ENCODE data around the gene MAPKBP1. TPM values are rescaled to one million over a fixed set of nuclear protein-coding genes. Genes with fewer than 3 reads are reported as not detected.

The MAPKBP1 gene
- total and polyA plus RNA-seq, 2 of the 13 experiments (the other 11 are each of a cell fraction or from before 2014, with no cell fraction given): 3.0 to 7.3 TPM

DNA sequence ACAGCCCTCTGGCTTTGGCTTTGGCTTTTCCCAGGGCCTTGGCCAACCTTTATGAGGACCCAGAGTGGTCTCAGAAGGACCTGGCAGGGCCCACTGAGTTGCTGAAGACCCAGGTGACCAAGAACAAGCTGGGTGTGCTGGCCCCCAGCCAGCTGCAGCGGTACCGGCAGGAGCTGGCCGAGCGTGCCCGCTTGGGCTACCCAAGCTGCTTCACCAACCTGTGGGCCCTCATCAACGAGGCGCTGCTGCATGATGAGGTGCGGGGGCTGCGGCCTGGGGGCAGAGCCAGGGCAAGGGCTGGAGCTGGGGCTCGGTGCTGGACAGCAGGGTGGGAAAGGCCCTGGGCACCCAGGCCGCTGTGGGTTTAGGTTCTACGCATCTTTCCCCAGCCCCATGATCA, 70.5 kb downstream of the MAPKBP1 start:
- no peak overlapping the region for H3K9ac ChIP-seq (ENCODE audit: insufficient read depth, low read depth, low read length)
- H3K36me3 ChIP-seq (replicated peaks in 1 of 2; ENCODE audit: control insufficient read depth in 1 of 2, insufficient read depth in 2 of 2, low read length in 2 of 2): peaks cover 3 to 5% of the 10 kb centered on the region in 2 experiments; a peak in 3 of 5 replicates
- H3K9me3 ChIP-seq (ENCODE audit: low read length): no peaks in the 10 kb centered on the region
- ChIA-PET POLR2A (no interaction called here), CTCF (ENCODE audit: low intra/inter-chr PET ratio, low total read pairs) (no interaction called here)
- DNase-seq (ENCODE audit: low spot score) (no peak), ATAC-seq (no peak), FAIRE-seq (no peak)
- 100% methylated on average over 5 of the region's 12 CpGs for WGBS (ENCODE audit: low lambda C conversion rate)
- no peaks in the 10 kb centered on the region for H3K4me1 ChIP-seq (ENCODE audit: insufficient read depth, low read length)
- no peaks in the 10 kb centered on the region for H3K79me2 ChIP-seq (ENCODE audit: insufficient read depth, low read length)
- no peak overlapping the region for H3K4me2 ChIP-seq (ENCODE audit: low read depth, low read length)
- no peak overlapping the region for H3K4me3 ChIP-seq (replicated peaks in 1 of 3; ENCODE audit: insufficient read depth in 1 of 3, low read depth in 2 of 3, low read length in 3 of 3)
- no TSS peak for BruUV-seq (replicated peaks)
- no peak overlapping the region for H2AFZ ChIP-seq (ENCODE audit: low read length)
- in situ Hi-C loops (cut with HindIII; ENCODE audit: extremely low pct_ligation_motif_present, low pct_unique_long_range_greater_than_20kb) (no loop called here), intact Hi-C loops (cut with micrococcal nuclease; ENCODE audit: unreplicated experiment) (no loop called here)
- H3K27ac ChIP-seq (ENCODE audit: extremely low read length, insufficient read depth, low read length): no peak overlapping the region
- TF ChIP-seq SUZ12 (IDR thresholded peaks at IDR 0.05; ENCODE audit: low read depth, low read length) (no peak), RARA (CRISPR knock-in tag; IDR thresholded peaks at IDR 0.05) (no peak), ARID2 (CRISPR knock-in tag; IDR thresholded peaks at IDR 0.05; ENCODE audit: borderline replicate concordance) (no peak), YEATS4 (CRISPR knock-in tag; IDR thresholded peaks at IDR 0.05; ENCODE audit: borderline replicate concordance) (no peak), KDM5A (IDR thresholded peaks at IDR 0.05; ENCODE audit: borderline replicate concordance, low read length) (no peak), TRIM24 (CRISPR knock-in tag; IDR thresholded peaks at IDR 0.05) (no peak), ZSCAN20 (CRISPR knock-in tag; IDR thresholded peaks at IDR 0.05; ENCODE audit: borderline replicate concordance) (no peak), NRL (CRISPR knock-in tag; IDR thresholded peaks at IDR 0.05; ENCODE audit: borderline replicate concordance) (no peak), ZFP82 (CRISPR knock-in tag; IDR thresholded peaks at IDR 0.05; ENCODE audit: borderline replicate concordance) (no peak), SRSF4 (IDR thresholded peaks at IDR 0.05; ENCODE audit: low read depth, low read length, poor library complexity, severe bottlenecking) (no peak), AKAP8 (CRISPR knock-in tag; IDR thresholded peaks at IDR 0.05) (no peak), ARHGAP35 (CRISPR knock-in tag; IDR thresholded peaks at IDR 0.05; ENCODE audit: borderline replicate concordance) (no peak)
- H4K20me1 ChIP-seq (ENCODE audit: insufficient read depth, low read length): no peaks in the 10 kb centered on the region
- no peaks in the 10 kb centered on the region; a peak in 1 of 5 replicates for H3K27me3 ChIP-seq (ENCODE audit: control insufficient read depth in 1 of 2, insufficient read depth in 2 of 2, low read length in 2 of 2)
